Caco-2 (cell line): ENCODE data around the gene TXNDC17. TPM values are rescaled to one million over a fixed set of nuclear protein-coding genes. Genes with fewer than 3 reads are reported as not detected.

Experiments used
- BruUV-seq: library from RNA; stranded (reverse); fragments of 400-500 nt; replicated peaks from 2 replicates; lab custom pipeline; 2021; lab: Mats Ljungman, UMichigan
- CTCF ChIA-PET: fragments of 300-600 bp; sonication (Branson Sonifier 250); formaldehyde crosslinking; loops from one replicate; lab custom pipeline; 2022; ENCODE audit warnings: antibody characterized with exemption; lab: Charles Lee
- POLR2A ChIA-PET: fragments of 300-600 bp; sonication (Branson Sonifier 250); formaldehyde crosslinking; loops from one replicate; lab custom pipeline; 2022; ENCODE audit warnings: antibody characterized with exemption; lab: Charles Lee
- DNase-seq, 2 experiments: peaks; one replicate each; pipeline versions ENCODE4 v3.0.0 to v3.0.0-alpha.2; 2020 to 2022
- H3K27me3 ChIP-seq: replicated peaks from 2 replicates; pipeline ENCODE4 v1.6.0; 2011; ENCODE audit warnings: low read length; ENCODE audit not compliant: control insufficient read depth, insufficient read depth
- H3K36me3 ChIP-seq: 2 replicates; pipeline ENCODE4 v1.5.1; 2011; ENCODE audit warnings: low read length; ENCODE audit not compliant: control insufficient read depth, insufficient read depth
- H3K4me1 ChIP-seq: fragments of 250-450 bp; sonication (Bioruptor Pico); 2 replicates; pipeline ENCODE4 v1.5.1; 2020; ENCODE audit warnings: mild to moderate bottlenecking
- H3K4me3 ChIP-seq: 2 replicates; pipeline ENCODE4 v1.5.1; 2011; ENCODE audit warnings: low read depth, mild to moderate bottlenecking, control low read depth, low read length
- H3K9me3 ChIP-seq: fragments of 250-450 bp; sonication (Bioruptor Pico); 2 replicates; pipeline ENCODE4 v1.5.1; 2020; ENCODE audit warnings: mild to moderate bottlenecking, moderate library complexity
- H3K27ac Mint-ChIP-seq: one replicate; pipeline ENCODE4 v1.8.0; 2022; ENCODE audit warnings: mixed read lengths; ENCODE audit not compliant: unreplicated experiment
- H3K27me3 Mint-ChIP-seq: one replicate; pipeline ENCODE4 v1.8.0; 2022; ENCODE audit warnings: mixed read lengths; ENCODE audit not compliant: insufficient read depth, unreplicated experiment
- H3K36me3 Mint-ChIP-seq: one replicate; pipeline ENCODE4 v1.8.0; 2022; ENCODE audit warnings: mild to moderate bottlenecking, mixed read lengths; ENCODE audit not compliant: insufficient read depth, unreplicated experiment
- H3K4me1 Mint-ChIP-seq: one replicate; pipeline ENCODE4 v1.8.0; 2022; ENCODE audit warnings: low read depth, mixed read lengths; ENCODE audit not compliant: unreplicated experiment
- H3K4me3 Mint-ChIP-seq: one replicate; pipeline ENCODE4 v1.8.0; 2022; ENCODE audit warnings: mild to moderate bottlenecking, moderate library complexity, mixed read lengths; ENCODE audit not compliant: unreplicated experiment
- H3K9me3 Mint-ChIP-seq: one replicate; pipeline ENCODE4 v1.8.0; 2022; ENCODE audit warnings: mixed read lengths; ENCODE audit not compliant: unreplicated experiment
- intact Hi-C: fragments of 100-400 bp; cut with micrococcal nuclease; formaldehyde crosslinking; loops from one replicate; pipeline ENCODE4 v1.10.0; 2022; ENCODE audit not compliant: unreplicated experiment
- total RNA-seq: library from RNA; stranded (reverse); gene quantifications from 2 replicates; pipeline ENCODE4 v1.2.3, GENCODE V29; 2022
- TF ChIP-seq, protein P1 (sequence below), 2 experiments: fragments of 200-600 bp in 1 of 2; IDR thresholded peaks; 1 replicate in 1 of 2; 2 replicates in 1 of 2; pipeline versions ENCODE4 v1.5.1 to v1.8.0; 2011 to 2022; ENCODE audit warnings: antibody characterized with exemption in 1 of 2, control low read depth in 1 of 2, inconsistent platforms in 1 of 2, low read depth in 1 of 2, low read length in 1 of 2, mild to moderate bottlenecking in 1 of 2, moderate library complexity in 1 of 2; ENCODE audit not compliant: insufficient read depth in 1 of 2, severe bottlenecking in 1 of 2, unreplicated experiment in 1 of 2

The TXNDC17 gene
- total RNA-seq, 1 experiment from 2014 or later: 59.1 TPM

- no peaks in the 10 kb centered on the region for H3K9me3 Mint-ChIP-seq
- intact Hi-C loops: no loop called here
Measured at GRCh38 chr17:6674586-6674985, 33.7 kb downstream of the TXNDC17 start.

DNA sequence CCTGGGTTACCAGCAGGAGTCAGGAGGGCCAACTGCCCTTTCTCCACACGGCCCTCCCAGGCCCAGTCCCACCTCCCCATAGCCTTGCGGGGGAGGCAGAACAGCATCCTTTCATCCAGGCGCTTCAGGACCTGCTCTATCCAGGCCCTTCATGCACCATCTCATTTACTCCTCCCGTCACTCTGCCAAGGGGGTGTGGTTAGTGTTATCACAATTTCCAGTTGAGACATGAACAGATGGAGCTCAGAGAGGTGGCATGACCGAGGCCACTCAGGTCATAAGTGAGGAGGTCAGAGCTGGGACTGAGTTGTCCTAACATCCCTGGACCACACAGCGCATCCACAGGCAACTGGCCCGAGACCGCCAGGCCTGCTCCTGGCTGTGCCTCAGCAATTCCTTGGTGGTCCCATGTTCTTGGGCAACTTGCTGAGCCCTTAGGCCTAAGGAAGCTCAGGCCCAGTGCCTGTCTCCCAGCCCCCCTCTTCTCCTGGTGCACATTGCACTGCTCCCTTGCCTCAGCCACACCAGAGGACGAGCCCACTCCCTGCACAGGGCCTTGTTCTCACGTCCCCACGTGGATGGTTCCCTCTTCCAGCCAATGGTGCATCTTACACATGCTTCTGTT lies 34.5 kb downstream of the TXNDC17 start:
- no peak overlapping the region for H3K27ac Mint-ChIP-seq
- TF ChIP-seq, protein P1, sequence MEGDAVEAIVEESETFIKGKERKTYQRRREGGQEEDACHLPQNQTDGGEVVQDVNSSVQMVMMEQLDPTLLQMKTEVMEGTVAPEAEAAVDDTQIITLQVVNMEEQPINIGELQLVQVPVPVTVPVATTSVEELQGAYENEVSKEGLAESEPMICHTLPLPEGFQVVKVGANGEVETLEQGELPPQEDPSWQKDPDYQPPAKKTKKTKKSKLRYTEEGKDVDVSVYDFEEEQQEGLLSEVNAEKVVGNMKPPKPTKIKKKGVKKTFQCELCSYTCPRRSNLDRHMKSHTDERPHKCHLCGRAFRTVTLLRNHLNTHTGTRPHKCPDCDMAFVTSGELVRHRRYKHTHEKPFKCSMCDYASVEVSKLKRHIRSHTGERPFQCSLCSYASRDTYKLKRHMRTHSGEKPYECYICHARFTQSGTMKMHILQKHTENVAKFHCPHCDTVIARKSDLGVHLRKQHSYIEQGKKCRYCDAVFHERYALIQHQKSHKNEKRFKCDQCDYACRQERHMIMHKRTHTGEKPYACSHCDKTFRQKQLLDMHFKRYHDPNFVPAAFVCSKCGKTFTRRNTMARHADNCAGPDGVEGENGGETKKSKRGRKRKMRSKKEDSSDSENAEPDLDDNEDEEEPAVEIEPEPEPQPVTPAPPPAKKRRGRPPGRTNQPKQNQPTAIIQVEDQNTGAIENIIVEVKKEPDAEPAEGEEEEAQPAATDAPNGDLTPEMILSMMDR (IDR thresholded peaks at IDR 0.05; ENCODE audit: insufficient read depth in 1 of 2, low read depth in 1 of 2, low read length in 1 of 2, severe bottlenecking in 1 of 2, unreplicated experiment in 1 of 2): no peak
- Histone ChIP-seq H3K36me3 (no peaks in the 10 kb centered on the region), H3K4me1 (no peaks in the 10 kb centered on the region), H3K9me3 (no peaks in the 10 kb centered on the region), H3K4me3 (no peak overlapping the region), H3K27me3 (no peaks in the 10 kb centered on the region)
- BruUV-seq: no TSS peak
- H3K27me3 Mint-ChIP-seq: no peaks in the 10 kb centered on the region
- POLR2A ChIA-PET: no interaction called here
- no peaks in the 10 kb centered on the region for H3K9me3 Mint-ChIP-seq
- CTCF ChIA-PET: no interaction called here
- H3K4me3 Mint-ChIP-seq: no peak overlapping the region
- intact Hi-C loops: no loop called here
- H3K4me1 Mint-ChIP-seq: no peaks in the 10 kb centered on the region
- no peaks in the 10 kb centered on the region for H3K36me3 Mint-ChIP-seq
- no peak for DNase-seq

More at GRCh38 chr17:6674586-6674985, 33.7 kb downstream of the TXNDC17 start:
- no peak for DNase-seq
- Mint-ChIP-seq H3K4me1 (no peaks in the 10 kb centered on the region), H3K27ac (no peak overlapping the region), H3K36me3 (no peaks in the 10 kb centered on the region), H3K27me3 (no peaks in the 10 kb centered on the region), H3K4me3 (no peak overlapping the region)
- no peaks in the 10 kb centered on the region for H3K4me1 ChIP-seq
- no peaks in the 10 kb centered on the region for H3K27me3 ChIP-seq
- POLR2A ChIA-PET: no interaction called here
- H3K36me3 ChIP-seq: no peaks in the 10 kb centered on the region
- TF ChIP-seq, protein P1 (IDR thresholded peaks at IDR 0.05; ENCODE audit: insufficient read depth in 1 of 2, low read depth in 1 of 2, low read length in 1 of 2, severe bottlenecking in 1 of 2, unreplicated experiment in 1 of 2): no peak
- H3K9me3 ChIP-seq: no peaks in the 10 kb centered on the region
- CTCF ChIA-PET: no interaction called here
- no TSS peak for BruUV-seq
- no peak overlapping the region for H3K4me3 ChIP-seq

- no peak overlapping the region for H3K27ac Mint-ChIP-seq
- Histone ChIP-seq H3K27me3 (no peaks in the 10 kb centered on the region), H3K4me1 (no peaks in the 10 kb centered on the region), H3K9me3 (no peaks in the 10 kb centered on the region), H3K36me3 (no peaks in the 10 kb centered on the region), H3K4me3 (no peak overlapping the region)
- CTCF ChIA-PET: no interaction called here
- no peaks in the 10 kb centered on the region for H3K9me3 Mint-ChIP-seq
- no peaks in the 10 kb centered on the region for H3K4me1 Mint-ChIP-seq
- no peaks in the 10 kb centered on the region for H3K27me3 Mint-ChIP-seq
- H3K4me3 Mint-ChIP-seq: no peak overlapping the region
- TF ChIP-seq, protein P1 (IDR thresholded peaks at IDR 0.05; ENCODE audit: insufficient read depth in 1 of 2, low read depth in 1 of 2, low read length in 1 of 2, severe bottlenecking in 1 of 2, unreplicated experiment in 1 of 2): no peak
- intact Hi-C loops: no loop called here
- no peaks in the 10 kb centered on the region for H3K36me3 Mint-ChIP-seq
- no TSS peak for BruUV-seq
- no peak for DNase-seq
- POLR2A ChIA-PET: no interaction called here
Measured at GRCh38 chr17:6676802-6677157, 35.9 kb downstream of the TXNDC17 start.
